Body of pancreas (tissue), 4 donors: ENCODE measurements around the gene MAP3K5. TPM values are rescaled to one million over a fixed set of nuclear protein-coding genes. Genes with fewer than 3 reads are reported as not detected.
A peak's percentile ranks its signal among the peaks of the same experiment; 100 is the strongest.

Experiments used
- ATAC-seq: fragments of 150-250 bp; one replicate; pipeline ENCODE4 v1.9.1; 2016
- DNase-seq, 4 donors: peaks; one replicate each; pipeline ENCODE4 v3.0.0-alpha.2; 2019
- H3K27ac ChIP-seq, 4 donors: fragments of 200-600 bp; sonication (generic); 1 replicate in 3 of 4; 2 replicates in 1 of 4; pipeline versions ENCODE4 v1.5.1 to v1.6.1; 2016 to 2019; ENCODE audit warnings: mild to moderate bottlenecking in 1 of 4, mixed read lengths in 1 of 4, moderate library complexity in 1 of 4
- H3K27me3 ChIP-seq, 2 donors: fragments of 200-600 bp; sonication (generic); one replicate each; pipeline ENCODE4 v1.6.0; 2016; ENCODE audit warnings: mild to moderate bottlenecking in 1 of 2
- H3K36me3 ChIP-seq, 2 donors: fragments of 200-600 bp; sonication (generic); replicated peaks in 1 of 2; 2 replicates each; pipeline ENCODE4 v1.5.1; 2016; ENCODE audit warnings: low read depth in 2 of 2; ENCODE audit not compliant: insufficient read depth in 1 of 2
- H3K4me1 ChIP-seq: fragments of 200-600 bp; sonication (generic); one replicate; pipeline ENCODE4 v1.6.0; 2016
- H3K4me3 ChIP-seq, 2 donors: fragments of 200-600 bp; sonication (generic); 1 replicate in 1 of 2; 2 replicates in 1 of 2; pipeline ENCODE4 v1.5.1; 2016 to 2019
- H3K9me3 ChIP-seq, 3 donors: fragments of 200-600 bp; sonication (generic); 1 replicate in 2 of 3; 2 replicates in 1 of 3; pipeline ENCODE4 v1.5.1; 2016
- CTCF ChIP-seq, 7 experiments: fragments of 450-650 bp in 4 of 7; fragments of 200-600 bp in 3 of 7; sonication (generic) in 3 of 7; IDR thresholded peaks; one replicate each; pipeline ENCODE4 v1.5.1; 2016 to 2019; ENCODE audit warnings: antibody characterized with exemption in 7 of 7
- POLR2A ChIP-seq, 3 donors: fragments of 450-650 bp; IDR thresholded peaks; one replicate each; pipeline ENCODE4 v1.6.1; 2016; ENCODE audit warnings: antibody characterized with exemption in 3 of 3, mild to moderate bottlenecking in 2 of 3
- WGBS, 2 donors: methylation state at CpG; one replicate each; pipeline ENCODE4 v1.1.5; 2017; 5-methylcytosine and 5-hydroxymethylcytosine counted together
- intact Hi-C: fragments of 100-400 bp; cut with DNase I; formaldehyde crosslinking; loops from one replicate; pipeline ENCODE4 v1.15.1; 2023
- total RNA-seq, 2 donors: library from RNA; depleted of rRNA; stranded (reverse); fragments of >200 nt; gene quantifications; one replicate each; pipeline ENCODE4 v1.1.0, GENCODE V29; 2016

MAP3K5 gene
- total RNA-seq, 2 donors from 2014 or later: 33.7 to 36.9 TPM

DNA sequence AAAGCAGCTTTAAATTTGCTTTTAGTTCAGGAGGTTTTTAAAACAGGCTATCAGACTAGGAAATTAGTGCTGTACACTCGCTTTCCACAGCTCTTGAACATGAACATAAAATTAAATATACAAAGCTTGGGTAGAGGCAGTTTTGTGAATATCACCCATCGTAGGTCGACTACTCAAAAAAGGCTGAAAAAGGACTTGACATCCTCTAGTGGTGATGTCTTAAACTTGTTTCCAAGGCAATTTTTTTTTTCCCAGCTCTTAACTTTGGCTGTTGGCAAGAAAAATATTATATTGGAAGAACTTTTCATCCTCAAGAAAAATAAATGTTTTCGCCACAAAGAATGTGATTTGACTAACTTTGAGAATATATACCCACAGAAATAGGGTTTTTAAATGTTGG is 244.9 kb downstream of the MAP3K5 start:
- no peak for DNase-seq
- 36 to 41% methylated on average over 4 of the region's 4 CpGs for WGBS, 2 donors
- intact Hi-C loops: loop anchor here (10.0 kb wide), 1 partner anchor 203 kb away; no protein-coding TSS in a partner anchor

DNA sequence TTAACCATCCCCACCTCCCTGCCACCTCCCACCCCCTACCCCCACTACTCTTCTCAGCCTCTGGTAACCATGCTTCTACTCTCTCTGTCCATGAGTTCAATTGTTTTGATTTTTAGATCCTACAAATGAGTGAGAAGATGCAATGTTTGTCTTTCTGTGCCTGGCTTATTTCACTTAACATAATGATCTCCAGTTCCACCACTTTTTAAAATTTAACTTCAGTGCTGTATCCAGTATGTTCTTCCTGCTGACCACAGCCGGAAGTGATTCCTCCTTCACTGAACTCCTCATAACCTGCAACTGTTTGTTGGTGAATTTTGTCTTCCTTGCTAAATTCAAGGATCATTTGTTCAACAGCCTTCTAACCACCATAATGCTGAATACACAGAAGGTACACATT is 245.9 kb downstream of the MAP3K5 start:
- Histone ChIP-seq H3K4me1 (peaks cover 38% of the 10 kb centered on the region), H3K4me3 (no peak overlapping the region), H3K27me3 (no peaks in the 10 kb centered on the region), H3K9me3 (no peaks in the 10 kb centered on the region), H3K36me3 (no peaks in the 10 kb centered on the region), H3K27ac (no peak overlapping the region)
- DNase-seq (no peak), ATAC-seq (no peak)
- intact Hi-C loops: loop anchor here (10.0 kb wide), 1 partner anchor 202 kb away; no protein-coding TSS in a partner anchor
- 47 to 68% methylated on average over 1 of the region's 1 CpG for WGBS, 2 donors
- TF ChIP-seq CTCF (IDR thresholded peaks at IDR 0.05): no peak
- no peak for TF ChIP-seq POLR2A (IDR thresholded peaks at IDR 0.05)

More for the DNA sequence above, 244.9 kb downstream of the MAP3K5 start:
- TF ChIP-seq POLR2A (IDR thresholded peaks at IDR 0.05): no peak
- TF ChIP-seq CTCF (IDR thresholded peaks at IDR 0.05): peak in 6 of 7 experiments; percentile 29 to 66 (median 62)
- Histone ChIP-seq H3K27ac (no peak overlapping the region), H3K9me3 (no peaks in the 10 kb centered on the region), H3K36me3 (no peaks in the 10 kb centered on the region), H3K4me3 (no peak overlapping the region), H3K4me1 (peaks cover 42% of the 10 kb centered on the region), H3K27me3 (no peaks in the 10 kb centered on the region)
- ATAC-seq: no peak

- Histone ChIP-seq H3K4me3 (no peak overlapping the region), H3K27me3 (no peaks in the 10 kb centered on the region), H3K4me1 (peaks cover 50% of the 10 kb centered on the region), H3K9me3 (no peaks in the 10 kb centered on the region), H3K36me3 (no peaks in the 10 kb centered on the region), H3K27ac (no peak overlapping the region)
- ATAC-seq: no peak
- WGBS, 2 donors: 55 to 57% methylated on average over 1 of the region's 1 CpG
- no peak for TF ChIP-seq CTCF (IDR thresholded peaks at IDR 0.05)
- no peak for TF ChIP-seq POLR2A (IDR thresholded peaks at IDR 0.05)
- DNase-seq: no peak
- intact Hi-C loops: loop anchor here (10.0 kb wide), 1 partner anchor 200 kb away; no protein-coding TSS in a partner anchor
Observed at GRCh38 chr6:136544326-136544725, 248.0 kb downstream of the MAP3K5 start.

GRCh38 chr6:136541395-136541794 is 250.9 kb downstream of the MAP3K5 start:
- intact Hi-C loops: loop anchor here (10.0 kb wide), 1 partner anchor 197 kb away; no protein-coding TSS in a partner anchor
- Histone ChIP-seq H3K36me3 (no peaks in the 10 kb centered on the region), H3K4me1 (peaks cover 30% of the 10 kb centered on the region), H3K4me3 (no peak overlapping the region), H3K27me3 (no peaks in the 10 kb centered on the region), H3K9me3 (no peaks in the 10 kb centered on the region), H3K27ac (no peak overlapping the region)
- TF ChIP-seq CTCF (IDR thresholded peaks at IDR 0.05): no peak
- no peak for TF ChIP-seq POLR2A (IDR thresholded peaks at IDR 0.05)
- DNase-seq (no peak), ATAC-seq (no peak)
- WGBS, 2 donors: 60 to 68% methylated on average over 2 of the region's 2 CpGs
